Activated CD4-positive, alpha-beta T cell treated with anti-CD3 and anti-CD28 coated beads, Interleukin-2, amount 10 ng/mL, durations not matched to agents 24 days and 14 days (primary cell): ENCODE measurements around the gene NFATC2. TPM values are rescaled to one million over a fixed set of nuclear protein-coding genes. Genes with fewer than 3 reads are reported as not detected.

Experiments
- DNase-seq: peaks from one replicate; pipeline ENCODE4 v3.0.0; 2022
- H3K27ac Mint-ChIP-seq: one replicate; pipeline ENCODE4 v1.8.0; 2022; ENCODE audit warnings: mild to moderate bottlenecking, mixed read lengths
- H3K27me3 Mint-ChIP-seq: one replicate; pipeline ENCODE4 v1.8.0; 2022; ENCODE audit warnings: mixed read lengths
- H3K36me3 Mint-ChIP-seq: one replicate; pipeline ENCODE4 v1.8.0; 2022; ENCODE audit warnings: low read depth, mild to moderate bottlenecking, mixed read lengths
- H3K4me1 Mint-ChIP-seq: one replicate; pipeline ENCODE4 v1.8.0; 2021; ENCODE audit warnings: mixed read lengths
- H3K4me3 Mint-ChIP-seq: one replicate; pipeline ENCODE4 v1.8.0; 2022; ENCODE audit warnings: mild to moderate bottlenecking, moderate library complexity, mixed read lengths
- H3K9me3 Mint-ChIP-seq: one replicate; pipeline ENCODE4 v1.8.0; 2021; ENCODE audit warnings: mixed read lengths
- intact Hi-C: fragments of 100-400 bp; cut with micrococcal nuclease; formaldehyde crosslinking; loops from one replicate; pipeline ENCODE4 v1.15.1; 2023
- total RNA-seq: library from RNA; stranded (reverse); gene quantifications from 2 replicates; pipeline ENCODE4 v1.2.3, GENCODE V29; 2022

Gene NFATC2
- total RNA-seq, 1 donor from 2014 or later = 65.0 TPM

DNA sequence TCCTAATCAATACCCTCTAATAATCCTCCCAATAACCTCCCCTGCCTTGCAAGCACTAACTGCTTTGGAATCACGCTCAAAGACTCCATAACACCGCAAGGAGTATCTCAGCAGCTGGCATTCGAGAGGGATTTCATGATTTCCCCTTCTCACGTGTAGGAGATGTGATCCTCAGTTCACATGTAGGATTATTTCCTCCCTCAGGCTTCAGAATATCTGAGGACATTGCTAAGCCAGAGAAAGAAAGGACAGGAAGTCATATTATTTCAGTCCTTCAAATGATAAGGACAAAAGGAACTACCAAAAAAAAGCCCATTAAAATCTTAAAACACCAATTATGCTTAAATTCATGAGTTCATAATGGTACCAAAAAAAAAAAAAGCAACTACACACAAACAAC, 122.9 kb downstream of the NFATC2 start:
- H3K36me3 Mint-ChIP-seq = peaks cover 68% of the 10 kb centered on the region
- H3K4me1 Mint-ChIP-seq = peaks cover 47% of the 10 kb centered on the region
- DNase-seq = no peak
- H3K27me3 Mint-ChIP-seq = no peaks in the 10 kb centered on the region
- intact Hi-C loops = loop anchor here (5.0 kb wide), 1 partner anchor 32 kb away; no protein-coding TSS in a partner anchor
- H3K9me3 Mint-ChIP-seq = no peaks in the 10 kb centered on the region
- no peak overlapping the region for H3K4me3 Mint-ChIP-seq
- H3K27ac Mint-ChIP-seq = peak overlapping the region; percentile 62

DNA sequence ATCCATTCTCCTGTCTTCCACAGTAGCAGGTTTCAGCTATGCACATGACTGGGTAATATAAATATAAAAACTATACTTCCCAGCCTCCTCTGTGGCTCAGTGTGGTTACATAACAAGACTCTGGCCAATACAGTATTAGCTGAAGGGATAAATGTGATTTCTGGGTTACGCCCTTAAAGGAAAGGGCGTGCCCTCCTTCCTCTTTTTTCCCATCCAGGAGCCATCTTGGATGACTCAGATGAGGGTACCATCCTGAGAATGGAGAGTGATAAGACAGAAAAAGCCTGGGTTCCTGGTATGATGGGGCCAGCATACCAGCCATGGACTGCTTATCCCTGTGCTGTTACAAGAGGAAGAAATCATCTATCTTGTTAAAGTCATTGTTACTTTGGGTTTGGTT, 123.3 kb downstream of the NFATC2 start:
- intact Hi-C loops = no loop called here
- Mint-ChIP-seq H3K27ac (peak overlapping the region; percentile 62), H3K4me3 (no peak overlapping the region), H3K4me1 (peaks cover 47% of the 10 kb centered on the region), H3K27me3 (no peaks in the 10 kb centered on the region), H3K36me3 (peaks cover 66% of the 10 kb centered on the region), H3K9me3 (no peaks in the 10 kb centered on the region)
- DNase-seq = no peak

DNA sequence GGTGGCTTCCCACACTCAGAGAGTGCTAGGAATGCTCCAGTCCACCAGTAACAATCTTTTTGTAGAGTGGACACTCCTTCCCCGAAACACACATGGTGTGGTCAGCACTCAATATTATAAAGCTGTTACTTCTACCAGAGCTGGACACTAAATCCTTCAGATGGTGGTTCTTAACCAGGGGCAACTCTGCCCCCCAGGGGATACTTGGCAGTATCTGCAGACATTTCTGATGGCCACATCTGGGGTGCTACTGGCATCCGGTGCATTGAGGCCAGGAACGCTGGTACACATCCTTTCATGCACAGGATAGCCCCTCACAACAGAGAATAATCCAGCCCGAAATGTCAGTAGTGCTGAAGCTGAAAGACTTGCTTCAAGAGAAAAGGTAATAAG, 124.4 kb downstream of the NFATC2 start:
- Mint-ChIP-seq H3K36me3 (peaks cover 60% of the 10 kb centered on the region), H3K9me3 (no peaks in the 10 kb centered on the region), H3K27me3 (no peaks in the 10 kb centered on the region), H3K27ac (no peak overlapping the region), H3K4me1 (peaks cover 41% of the 10 kb centered on the region), H3K4me3 (no peak overlapping the region)
- intact Hi-C loops = no loop called here
- no peak for DNase-seq

DNA sequence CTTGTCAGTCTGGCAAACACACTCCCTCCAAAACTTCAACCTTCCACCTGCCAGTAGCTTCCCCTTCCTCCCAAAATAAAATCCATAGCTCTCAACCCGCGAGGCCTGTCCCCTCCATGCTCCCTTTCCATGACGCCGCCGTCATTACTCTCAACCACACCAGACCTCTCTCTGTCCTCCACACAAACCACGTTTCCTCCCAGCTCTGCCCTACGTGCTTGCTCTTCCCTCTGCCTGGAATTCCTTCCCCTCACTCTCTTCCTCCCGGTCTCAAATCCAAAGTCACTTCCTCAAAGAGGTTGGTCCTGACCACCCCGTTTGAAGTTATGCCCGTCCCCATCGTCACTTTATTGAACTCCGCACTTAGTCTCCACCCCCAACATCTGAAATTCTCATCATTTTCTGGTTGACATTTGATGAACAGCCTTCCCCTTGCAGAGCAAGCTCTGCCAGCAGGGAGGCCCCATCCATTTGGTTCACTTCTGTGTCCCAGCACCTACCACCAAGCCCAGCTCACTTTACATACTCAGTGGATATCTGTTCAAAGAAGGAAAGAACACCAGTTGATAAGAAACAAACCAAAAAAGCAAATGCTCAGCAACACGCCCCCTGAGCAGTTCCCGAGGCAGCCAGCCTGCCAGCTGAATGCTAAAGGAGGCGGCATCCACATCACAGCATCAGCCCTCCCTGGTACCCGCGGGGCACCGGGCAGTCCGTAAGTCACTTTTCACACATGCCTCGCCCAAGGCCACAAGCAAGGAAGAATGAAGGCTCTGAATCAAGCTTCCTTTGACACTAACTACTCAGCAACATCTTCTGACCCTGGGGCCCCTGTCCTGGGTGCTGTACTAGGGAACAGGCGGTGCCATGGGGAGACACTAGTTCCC, 125.0 kb downstream of the NFATC2 start:
- H3K36me3 Mint-ChIP-seq = peaks cover 62% of the 10 kb centered on the region
- intact Hi-C loops = no loop called here
- H3K27ac Mint-ChIP-seq = peak overlapping the region; percentile 70
- no peak overlapping the region for H3K4me3 Mint-ChIP-seq
- peaks cover 45% of the 10 kb centered on the region for H3K4me1 Mint-ChIP-seq
- DNase-seq = no peak
- H3K27me3 Mint-ChIP-seq = no peaks in the 10 kb centered on the region
- no peaks in the 10 kb centered on the region for H3K9me3 Mint-ChIP-seq

DNA sequence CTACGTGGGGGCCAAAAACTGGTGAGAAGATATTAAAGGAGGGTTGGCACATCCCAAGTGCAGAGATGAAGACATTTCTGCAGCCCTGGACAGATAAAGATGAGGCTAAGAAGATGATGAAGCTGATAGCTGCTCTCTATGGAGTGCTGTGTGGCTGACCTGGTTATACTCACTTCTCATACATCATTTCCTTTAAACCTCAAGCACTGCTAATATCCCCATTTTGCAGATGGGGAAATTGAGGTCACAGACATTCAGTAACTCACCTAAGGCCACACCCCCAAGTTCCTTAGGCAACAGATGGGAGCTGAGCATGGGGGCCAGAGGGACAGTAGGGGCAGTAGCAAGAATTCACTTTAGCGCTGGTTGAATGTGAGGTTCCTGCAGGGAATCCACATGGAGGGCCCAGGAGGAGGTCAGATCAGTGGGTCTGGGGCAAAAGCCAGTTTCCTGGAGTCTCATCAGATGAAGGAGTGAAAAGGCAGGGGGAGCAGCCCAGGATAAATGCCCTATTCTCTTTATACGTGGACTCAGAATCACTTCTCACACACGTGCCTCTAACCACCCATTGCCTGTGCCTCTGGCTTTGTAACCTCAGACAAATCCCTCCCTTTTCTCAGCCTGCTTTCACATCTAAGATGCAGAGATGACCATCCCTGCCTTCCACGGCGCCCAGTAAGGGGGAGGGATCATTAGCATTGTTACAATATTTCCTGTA, 125.8 kb downstream of the NFATC2 start:
- DNase-seq = no peak
- H3K4me3 Mint-ChIP-seq = no peak overlapping the region
- no peaks in the 10 kb centered on the region for H3K27me3 Mint-ChIP-seq

GRCh38 chr20:51413857-51414256, 128.7 kb downstream of the NFATC2 start:
- DNase-seq = no peak
- peak overlapping the region; percentile 37 for H3K27ac Mint-ChIP-seq
- H3K4me3 Mint-ChIP-seq = no peak overlapping the region
- no peaks in the 10 kb centered on the region for H3K27me3 Mint-ChIP-seq
- intact Hi-C loops = no loop called here
- peaks cover 59% of the 10 kb centered on the region for H3K36me3 Mint-ChIP-seq
- H3K9me3 Mint-ChIP-seq = peaks cover 6% of the 10 kb centered on the region
- H3K4me1 Mint-ChIP-seq = peaks cover 50% of the 10 kb centered on the region

More for the DNA sequence above, 125.8 kb downstream of the NFATC2 start:
- H3K4me1 Mint-ChIP-seq = peaks cover 48% of the 10 kb centered on the region
- H3K27ac Mint-ChIP-seq = peak overlapping the region; percentile 70
- H3K36me3 Mint-ChIP-seq = peaks cover 59% of the 10 kb centered on the region
- H3K9me3 Mint-ChIP-seq = no peaks in the 10 kb centered on the region
- intact Hi-C loops = no loop called here

DNA sequence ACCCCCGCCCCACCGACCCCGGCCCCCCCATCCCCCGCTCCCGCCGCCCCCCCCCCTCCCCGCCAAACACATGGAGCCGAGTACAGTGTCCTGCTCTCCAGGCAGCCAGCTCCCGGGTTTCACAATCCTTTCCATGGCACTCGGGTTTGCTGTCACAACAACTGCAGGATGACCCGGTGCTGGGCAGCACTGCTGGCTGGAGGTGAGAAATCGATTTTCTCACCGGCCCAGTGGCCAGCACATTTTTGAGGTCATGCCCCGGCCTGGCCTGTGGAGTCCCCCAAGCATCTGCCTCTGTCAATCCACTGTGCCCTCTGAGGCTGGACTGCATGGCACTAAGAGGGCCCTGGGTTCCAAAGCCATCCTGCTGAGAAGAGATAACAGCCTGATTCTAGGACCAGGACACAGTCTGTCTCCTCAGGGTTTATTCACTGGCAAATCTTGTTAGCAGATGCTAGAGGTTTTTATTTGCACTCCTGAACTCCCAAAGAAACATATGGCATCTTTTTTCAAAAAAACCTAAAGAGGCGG, 129.5 kb downstream of the NFATC2 start:
- no peaks in the 10 kb centered on the region for H3K27me3 Mint-ChIP-seq
- intact Hi-C loops = no loop called here
- no peak overlapping the region for H3K4me3 Mint-ChIP-seq
- H3K9me3 Mint-ChIP-seq = peaks cover 6% of the 10 kb centered on the region
- H3K27ac Mint-ChIP-seq = peak overlapping the region; percentile 60
- H3K36me3 Mint-ChIP-seq = peaks cover 61% of the 10 kb centered on the region
- peaks cover 50% of the 10 kb centered on the region for H3K4me1 Mint-ChIP-seq
- no peak for DNase-seq

DNA sequence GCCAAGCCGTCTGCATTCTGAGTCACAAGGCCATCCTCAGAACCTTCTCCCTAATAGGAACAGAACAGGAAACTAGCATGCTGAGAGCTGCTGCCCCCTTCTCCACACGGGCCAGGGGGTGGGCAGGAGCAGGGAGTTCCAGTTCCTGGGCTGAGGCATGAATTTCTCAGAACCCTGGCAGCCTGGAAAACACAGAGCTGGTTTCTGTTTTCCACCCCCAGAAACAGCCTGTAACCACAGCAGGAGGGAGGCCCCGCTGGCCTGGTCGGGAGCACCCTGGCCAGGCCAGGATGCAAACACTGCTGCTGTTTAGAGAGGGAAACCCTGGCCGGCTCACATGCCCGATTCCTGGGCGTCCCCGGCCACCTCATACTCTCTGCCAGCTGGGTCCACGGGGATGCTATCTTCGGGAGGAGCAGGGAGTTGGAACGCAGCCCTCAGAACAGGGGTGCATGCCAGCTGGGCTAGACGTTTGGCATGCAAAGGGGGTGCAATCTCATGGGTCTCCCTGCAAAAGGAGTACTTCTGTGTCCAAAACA, 130.1 kb downstream of the NFATC2 start:
- Mint-ChIP-seq H3K27me3 (no peaks in the 10 kb centered on the region), H3K4me3 (no peak overlapping the region)

DNA sequence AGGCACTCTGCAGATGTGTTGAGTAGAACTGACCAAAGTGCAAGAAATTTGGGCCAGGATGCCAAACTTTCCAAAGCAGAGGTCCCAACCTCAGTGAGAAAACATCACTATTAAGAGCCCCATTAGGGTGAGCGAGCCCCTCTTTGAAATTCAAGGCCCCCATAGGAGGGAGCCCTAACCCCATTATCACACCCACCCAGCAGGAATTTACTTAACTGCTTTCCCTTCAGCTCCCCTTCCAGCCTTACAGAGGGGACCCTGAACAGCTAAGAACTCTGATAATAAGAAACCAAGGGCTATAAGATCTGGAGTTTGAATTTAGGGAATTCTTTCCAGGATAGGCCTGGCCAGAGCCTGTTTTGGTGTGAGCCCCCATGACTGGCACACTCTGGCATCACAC, 130.6 kb downstream of the NFATC2 start:
- H3K36me3 Mint-ChIP-seq = peaks cover 65% of the 10 kb centered on the region
- intact Hi-C loops = no loop called here
- no peaks in the 10 kb centered on the region for H3K27me3 Mint-ChIP-seq
- no peak for DNase-seq
- peaks cover 6% of the 10 kb centered on the region for H3K9me3 Mint-ChIP-seq
- no peak overlapping the region for H3K4me3 Mint-ChIP-seq
- peaks cover 51% of the 10 kb centered on the region for H3K4me1 Mint-ChIP-seq
- peak overlapping the region; percentile 53 for H3K27ac Mint-ChIP-seq

More for the DNA sequence above, 130.1 kb downstream of the NFATC2 start:
- peaks cover 65% of the 10 kb centered on the region for H3K36me3 Mint-ChIP-seq
- intact Hi-C loops = no loop called here
- peak overlapping the region; percentile 60 for H3K27ac Mint-ChIP-seq
- peaks cover 51% of the 10 kb centered on the region for H3K4me1 Mint-ChIP-seq
- DNase-seq = no peak
- H3K9me3 Mint-ChIP-seq = peaks cover 6% of the 10 kb centered on the region

- no peak for DNase-seq
- intact Hi-C loops = no loop called here
- H3K4me3 Mint-ChIP-seq = no peak overlapping the region
- H3K4me1 Mint-ChIP-seq = peaks cover 52% of the 10 kb centered on the region
- H3K36me3 Mint-ChIP-seq = peaks cover 67% of the 10 kb centered on the region
- H3K9me3 Mint-ChIP-seq = peaks cover 6% of the 10 kb centered on the region
- no peaks in the 10 kb centered on the region for H3K27me3 Mint-ChIP-seq
- H3K27ac Mint-ChIP-seq = peak overlapping the region; percentile 42
Observed at GRCh38 chr20:51410586-51411325, 131.8 kb downstream of the NFATC2 start.

DNA sequence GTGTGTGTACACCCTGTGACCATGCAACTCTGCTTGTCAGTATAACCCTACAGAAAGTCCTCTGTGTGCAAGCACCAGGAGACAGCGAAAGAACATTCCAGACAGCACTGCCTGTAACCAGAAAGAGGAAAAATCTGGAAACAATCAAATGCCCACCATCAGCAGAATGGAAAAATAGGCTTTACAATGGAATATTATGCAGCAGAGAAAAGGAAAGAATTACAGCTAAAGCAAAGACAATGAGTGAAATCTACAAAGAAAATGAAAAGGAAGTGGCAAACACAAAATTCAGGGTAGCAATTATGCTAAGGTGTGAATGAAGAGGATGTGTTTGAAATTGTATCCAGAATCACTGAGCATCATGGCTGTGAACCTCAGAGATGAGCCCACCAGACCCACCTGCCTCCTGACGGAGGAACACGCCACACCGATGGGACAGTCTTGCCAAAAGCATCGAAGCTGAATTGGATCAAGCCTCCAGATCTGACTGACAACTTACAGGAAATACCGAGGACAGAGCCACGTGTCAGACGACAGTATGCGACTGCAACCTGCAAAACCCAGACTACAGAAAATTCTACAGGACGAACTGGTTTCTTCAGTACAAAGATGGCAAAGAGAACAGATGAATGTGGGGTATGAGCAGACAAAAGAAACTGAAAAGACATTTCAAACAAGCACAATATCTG, 133.2 kb downstream of the NFATC2 start:
- DNase-seq = no peak
- peaks cover 6% of the 10 kb centered on the region for H3K9me3 Mint-ChIP-seq
- H3K27ac Mint-ChIP-seq = peak overlapping the region; percentile 37
- intact Hi-C loops = no loop called here
- peaks cover 75% of the 10 kb centered on the region for H3K36me3 Mint-ChIP-seq
- H3K4me1 Mint-ChIP-seq = peaks cover 60% of the 10 kb centered on the region
- H3K4me3 Mint-ChIP-seq = no peak overlapping the region
- no peaks in the 10 kb centered on the region for H3K27me3 Mint-ChIP-seq

DNA sequence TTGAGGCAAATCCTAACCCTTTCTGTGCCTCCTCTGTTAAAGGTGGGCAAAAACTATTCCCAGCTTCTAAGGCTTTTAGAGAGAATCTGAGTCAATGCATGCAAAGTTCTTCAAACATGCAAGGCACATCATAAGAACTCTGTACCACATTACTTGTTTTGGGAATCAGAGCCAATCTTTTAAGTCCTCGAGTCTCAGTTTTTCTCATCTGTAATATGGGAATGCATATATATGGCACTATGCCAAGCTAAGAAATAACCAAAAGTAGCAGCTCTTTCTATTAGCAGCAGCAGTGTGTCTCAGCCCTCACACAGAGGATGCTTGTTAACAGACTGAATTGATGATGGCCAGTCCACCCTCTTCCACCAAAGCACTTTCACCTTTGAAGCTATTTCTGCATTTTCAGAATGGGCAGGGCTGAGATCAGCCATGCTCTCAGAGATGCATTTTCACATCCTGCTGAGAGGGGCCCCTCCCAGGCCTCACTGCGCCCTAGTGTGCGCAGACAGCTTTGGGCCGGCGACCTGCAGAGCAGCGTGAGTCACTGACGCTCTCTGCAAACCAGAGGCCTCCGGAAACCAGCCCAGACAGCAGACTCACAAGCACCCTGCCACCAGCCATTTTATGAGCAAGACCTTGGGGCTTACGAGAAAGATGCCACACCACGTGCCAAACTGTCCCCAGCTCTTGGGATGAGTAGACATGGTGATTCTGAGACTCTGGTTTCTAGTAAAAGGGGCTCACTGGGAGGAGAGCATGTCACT, 138.0 kb downstream of the NFATC2 start:
- Mint-ChIP-seq H3K27me3 (no peaks in the 10 kb centered on the region), H3K9me3 (peaks cover 5% of the 10 kb centered on the region), H3K36me3 (peaks cover 84% of the 10 kb centered on the region), H3K4me3 (peak overlapping the region; percentile 75), H3K4me1 (peaks cover 81% of the 10 kb centered on the region), H3K27ac (peak overlapping the region; percentile 97)
- intact Hi-C loops = loop anchor here (1.0 to 2.0 kb wide), 3 partner anchors 18 to 76 kb away; no protein-coding TSS in a partner anchor
- peak; percentile 94 for DNase-seq
